G401.6 (cell line): Measurements from ENCODE around the gene COL20A1.

Experiments
- FAIRE-seq: peaks from 2 replicates; lab custom pipeline; 2012; peaks lifted over from hg19 to GRCh38; lab: Jason Lieb, UNC

COL20A1 gene

GRCh38 chr20:63363013-63363957 lies 70.3 kb downstream of the COL20A1 start:
- no peak for FAIRE-seq

GRCh38 chr20:63363981-63364561 lies 71.1 kb downstream of the COL20A1 start:
- FAIRE-seq: no peak

GRCh38 chr20:63364801-63365585 lies 72.0 kb downstream of the COL20A1 start:
- no peak for FAIRE-seq

GRCh38 chr20:63365601-63366389 lies 72.8 kb downstream of the COL20A1 start:
- no peak for FAIRE-seq

- FAIRE-seq: no peak
Measured at GRCh38 chr20:63366390-63367365, 73.7 kb downstream of the COL20A1 start.

GRCh38 chr20:63367446-63368055 lies 74.6 kb downstream of the COL20A1 start:
- FAIRE-seq: no peak

- FAIRE-seq: no peak
Measured at GRCh38 chr20:63368151-63368550, 75.2 kb downstream of the COL20A1 start.

GRCh38 chr20:63369024-63369530 lies 76.1 kb downstream of the COL20A1 start:
- no peak for FAIRE-seq

GRCh38 chr20:63369724-63370617 lies 77.0 kb downstream of the COL20A1 start:
- no peak for FAIRE-seq

GRCh38 chr20:63370618-63371187 lies 77.7 kb downstream of the COL20A1 start:
- no peak for FAIRE-seq

- no peak for FAIRE-seq
Measured at GRCh38 chr20:63371291-63371865, 78.4 kb downstream of the COL20A1 start.

- FAIRE-seq: no peak
Measured at GRCh38 chr20:63372971-63373885, 80.2 kb downstream of the COL20A1 start.

- FAIRE-seq: no peak
Measured at GRCh38 chr20:63373996-63374395, 81.0 kb downstream of the COL20A1 start.

- no peak for FAIRE-seq
Measured at GRCh38 chr20:63374504-63374903, 81.5 kb downstream of the COL20A1 start.

GRCh38 chr20:63375438-63375837 lies 82.5 kb downstream of the COL20A1 start:
- no peak for FAIRE-seq

GRCh38 chr20:63376283-63377250 lies 83.6 kb downstream of the COL20A1 start:
- no peak for FAIRE-seq
